Measurements from ENCODE around the gene LMX1B. TPM values are rescaled to one million over a fixed set of nuclear protein-coding genes. Genes with fewer than 3 reads are reported as not detected.

The LMX1B gene
- total RNA-seq, 2 donors from 2014 or later = 0.13 TPM; not detected in 1

- no peak overlapping the region for H3K9ac ChIP-seq (ENCODE audit: low read depth in 2 of 2, low read length in 2 of 2)
- H3K27ac ChIP-seq = no peak overlapping the region
- no peak for TF ChIP-seq CTCF (IDR thresholded peaks at IDR 0.05)
- H3K27me3 ChIP-seq = peaks cover 95% of the 10 kb centered on the region
- H3K4me1 ChIP-seq = no peaks in the 10 kb centered on the region
- no peaks in the 10 kb centered on the region for H3K36me3 ChIP-seq
- no peak for DNase-seq
- H3K9me3 ChIP-seq = no peaks in the 10 kb centered on the region
- intact Hi-C loops (cut with DNase I) = no loop called here
- no peak overlapping the region for H3K4me3 ChIP-seq
Observed at GRCh38 chr9:126626926-126627233, 13.2 kb downstream of the LMX1B start.

- Histone ChIP-seq H3K9me3 (no peaks in the 10 kb centered on the region), H3K36me3 (no peaks in the 10 kb centered on the region), H3K4me1 (no peaks in the 10 kb centered on the region), H3K27me3 (peaks cover 95% of the 10 kb centered on the region), H3K27ac (no peak overlapping the region), H3K9ac (ENCODE audit: low read depth in 2 of 2, low read length in 2 of 2) (no peak overlapping the region), H3K4me3 (no peak overlapping the region)
- no peak for TF ChIP-seq CTCF (IDR thresholded peaks at IDR 0.05)
- intact Hi-C loops (cut with DNase I) = no loop called here
- DNase-seq = no peak
Observed at GRCh38 chr9:126628146-126628545, 14.4 kb downstream of the LMX1B start.

GRCh38 chr9:126628969-126629674 lies 15.4 kb downstream of the LMX1B start:
- Histone ChIP-seq H3K27ac (no peak overlapping the region), H3K9me3 (no peaks in the 10 kb centered on the region), H3K4me1 (no peaks in the 10 kb centered on the region), H3K9ac (ENCODE audit: low read depth in 2 of 2, low read length in 2 of 2) (no peak overlapping the region), H3K36me3 (no peaks in the 10 kb centered on the region), H3K27me3 (peaks cover 91% of the 10 kb centered on the region), H3K4me3 (no peak overlapping the region)
- no peak for TF ChIP-seq CTCF (IDR thresholded peaks at IDR 0.05)
- intact Hi-C loops (cut with DNase I) = no loop called here
- DNase-seq = no peak

- no peak for TF ChIP-seq CTCF (IDR thresholded peaks at IDR 0.05)
- Histone ChIP-seq H3K36me3 (no peaks in the 10 kb centered on the region), H3K4me1 (no peaks in the 10 kb centered on the region), H3K27ac (no peak overlapping the region), H3K4me3 (no peak overlapping the region), H3K9me3 (no peaks in the 10 kb centered on the region), H3K9ac (ENCODE audit: low read depth in 2 of 2, low read length in 2 of 2) (no peak overlapping the region), H3K27me3 (peaks cover 76% of the 10 kb centered on the region)
- no peak for DNase-seq
- intact Hi-C loops (cut with DNase I) = no loop called here
Observed at GRCh38 chr9:126630458-126631237, 16.9 kb downstream of the LMX1B start.

GRCh38 chr9:126631254-126631653 lies 17.5 kb downstream of the LMX1B start:
- H3K27me3 ChIP-seq = peaks cover 70% of the 10 kb centered on the region
- no peaks in the 10 kb centered on the region for H3K4me1 ChIP-seq
- H3K4me3 ChIP-seq = no peak overlapping the region
- no peak overlapping the region for H3K9ac ChIP-seq (ENCODE audit: low read depth in 2 of 2, low read length in 2 of 2)
- H3K9me3 ChIP-seq = no peaks in the 10 kb centered on the region
- no peak for DNase-seq
- no peaks in the 10 kb centered on the region for H3K36me3 ChIP-seq
- no peak for TF ChIP-seq CTCF (IDR thresholded peaks at IDR 0.05)
- intact Hi-C loops (cut with DNase I) = no loop called here
- no peak overlapping the region for H3K27ac ChIP-seq
